ENCODE results near the gene SNTG2. TPM values are rescaled to one million over a fixed set of nuclear protein-coding genes. Genes with fewer than 3 reads are reported as not detected.

SNTG2 gene
- total RNA-seq, 3 donors from 2014 or later (not counting 1 experiment from before 2014, with no cell fraction given) = not detected

DNA sequence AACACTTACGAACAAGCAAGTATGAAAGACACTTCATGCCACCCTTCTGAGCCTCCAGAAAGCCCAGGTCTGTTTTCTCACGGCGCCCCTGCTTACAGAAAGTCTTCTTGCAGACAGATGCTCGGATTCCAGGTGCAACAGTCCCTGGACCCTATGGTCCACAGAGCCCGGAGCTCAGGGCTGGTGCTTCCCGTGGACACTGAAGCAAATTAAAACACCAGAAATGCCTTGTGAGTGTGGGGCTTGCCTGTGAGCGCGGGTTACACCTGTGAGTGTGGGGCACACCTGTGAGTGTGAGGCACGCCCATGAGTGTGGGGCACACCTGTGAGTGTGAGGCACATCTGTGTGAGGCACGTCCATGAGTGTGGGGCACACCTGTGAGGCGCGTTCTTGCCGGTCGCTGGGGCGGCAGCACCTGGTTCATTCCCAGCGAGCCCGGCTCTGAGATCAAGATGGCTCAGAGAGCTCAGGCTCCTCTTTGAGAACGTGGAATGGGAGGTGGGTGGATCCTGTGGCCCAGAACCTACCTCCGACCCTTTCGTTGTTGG is 257.4 kb downstream of the SNTG2 start:
- intact Hi-C loops (cut with micrococcal nuclease) = no loop called here
- Mint-ChIP-seq H3K4me1 (no peaks in the 10 kb centered on the region), H3K4me3 (no peak overlapping the region), H3K36me3 (no peaks in the 10 kb centered on the region), H3K27ac (no peak overlapping the region), H3K9me3 (peaks cover 0 to 3% of the 10 kb centered on the region in 2 donors), H3K27me3 (ENCODE audit: low read depth in 2 of 2) (peaks cover 4 to 8% of the 10 kb centered on the region in 2 donors)
- Histone ChIP-seq H3K4me1 (ENCODE audit: control insufficient read depth, insufficient read depth, low read length) (no peaks in the 10 kb centered on the region), H3K9me3 (ENCODE audit: control insufficient read depth, insufficient read depth, low read length) (no peaks in the 10 kb centered on the region), H3K36me3 (ENCODE audit: control insufficient read depth, insufficient read depth, low read length) (no peaks in the 10 kb centered on the region), H3K27ac (ENCODE audit: low read length) (no peak overlapping the region), H3K27me3 (ENCODE audit: control insufficient read depth, insufficient read depth, low read length) (no peaks in the 10 kb centered on the region), H3K4me3 (ENCODE audit: low read length) (no peak overlapping the region)
- 90% methylated on average over 20 of the region's 20 CpGs for WGBS (ENCODE audit: insufficient coverage)
- no peak for DNase-seq
- TF ChIP-seq, protein P1, sequence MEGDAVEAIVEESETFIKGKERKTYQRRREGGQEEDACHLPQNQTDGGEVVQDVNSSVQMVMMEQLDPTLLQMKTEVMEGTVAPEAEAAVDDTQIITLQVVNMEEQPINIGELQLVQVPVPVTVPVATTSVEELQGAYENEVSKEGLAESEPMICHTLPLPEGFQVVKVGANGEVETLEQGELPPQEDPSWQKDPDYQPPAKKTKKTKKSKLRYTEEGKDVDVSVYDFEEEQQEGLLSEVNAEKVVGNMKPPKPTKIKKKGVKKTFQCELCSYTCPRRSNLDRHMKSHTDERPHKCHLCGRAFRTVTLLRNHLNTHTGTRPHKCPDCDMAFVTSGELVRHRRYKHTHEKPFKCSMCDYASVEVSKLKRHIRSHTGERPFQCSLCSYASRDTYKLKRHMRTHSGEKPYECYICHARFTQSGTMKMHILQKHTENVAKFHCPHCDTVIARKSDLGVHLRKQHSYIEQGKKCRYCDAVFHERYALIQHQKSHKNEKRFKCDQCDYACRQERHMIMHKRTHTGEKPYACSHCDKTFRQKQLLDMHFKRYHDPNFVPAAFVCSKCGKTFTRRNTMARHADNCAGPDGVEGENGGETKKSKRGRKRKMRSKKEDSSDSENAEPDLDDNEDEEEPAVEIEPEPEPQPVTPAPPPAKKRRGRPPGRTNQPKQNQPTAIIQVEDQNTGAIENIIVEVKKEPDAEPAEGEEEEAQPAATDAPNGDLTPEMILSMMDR (IDR thresholded peaks at IDR 0.05) = no peak
- no peak for ATAC-seq

DNA sequence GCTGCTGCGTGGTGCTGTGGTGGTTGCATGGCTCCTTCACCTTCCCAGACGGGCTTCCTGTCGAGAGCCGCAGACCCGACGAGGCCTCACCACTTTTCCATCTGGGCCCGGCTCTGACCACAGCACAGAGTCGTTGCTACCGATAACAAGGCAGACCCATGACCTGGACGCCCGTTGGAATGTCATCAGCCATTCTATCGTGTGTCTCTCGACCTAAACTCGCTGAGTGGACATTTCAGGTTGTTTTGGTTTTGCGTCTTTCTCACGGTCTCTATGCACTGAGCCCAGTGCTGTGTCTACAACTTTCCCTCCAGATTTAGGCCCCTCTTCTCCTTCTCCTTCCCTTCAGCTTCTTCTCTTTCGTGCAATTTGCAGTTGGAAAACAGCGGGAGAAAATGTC is 257.9 kb downstream of the SNTG2 start:
- 91% methylated on average over 18 of the region's 18 CpGs for WGBS (ENCODE audit: insufficient coverage)
- no peaks in the 10 kb centered on the region for H3K36me3 ChIP-seq (ENCODE audit: control insufficient read depth, insufficient read depth, low read length)
- TF ChIP-seq, protein P1 (IDR thresholded peaks at IDR 0.05) = no peak
- Mint-ChIP-seq H3K27ac (no peak overlapping the region), H3K9me3 (peaks cover 0 to 3% of the 10 kb centered on the region in 2 donors), H3K27me3 (ENCODE audit: low read depth in 2 of 2) (peaks cover 4 to 8% of the 10 kb centered on the region in 2 donors), H3K4me3 (no peak overlapping the region), H3K4me1 (no peaks in the 10 kb centered on the region), H3K36me3 (no peaks in the 10 kb centered on the region)
- no peaks in the 10 kb centered on the region for H3K4me1 ChIP-seq (ENCODE audit: control insufficient read depth, insufficient read depth, low read length)
- ATAC-seq (no peak), DNase-seq (no peak)
- H3K4me3 ChIP-seq (ENCODE audit: low read length) = no peak overlapping the region
- no peak overlapping the region for H3K27ac ChIP-seq (ENCODE audit: low read length)
- intact Hi-C loops (cut with micrococcal nuclease) = no loop called here
- no peaks in the 10 kb centered on the region for H3K9me3 ChIP-seq (ENCODE audit: control insufficient read depth, insufficient read depth, low read length)
- H3K27me3 ChIP-seq (ENCODE audit: control insufficient read depth, insufficient read depth, low read length) = no peaks in the 10 kb centered on the region

DNA sequence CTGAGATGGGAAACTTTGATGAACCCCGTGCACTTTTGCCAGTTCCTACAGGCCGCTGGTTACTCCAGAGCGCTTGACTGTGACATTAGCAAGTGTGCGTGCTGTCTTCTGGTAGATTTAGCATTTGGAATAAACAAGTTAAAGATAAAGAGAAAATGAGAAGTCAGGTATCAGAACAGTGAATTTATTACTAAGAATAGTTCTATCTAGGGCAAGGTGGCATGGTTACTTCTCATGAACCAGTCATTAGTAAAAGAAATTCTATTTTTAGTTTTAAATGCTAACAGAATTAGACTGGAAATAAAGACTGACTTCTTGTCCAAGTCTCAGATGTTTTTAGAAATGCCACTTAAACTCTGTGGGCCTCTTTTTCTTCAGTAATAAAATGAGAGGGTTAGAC is 258.6 kb downstream of the SNTG2 start:
- H3K27ac Mint-ChIP-seq = no peak overlapping the region
- H3K9me3 Mint-ChIP-seq = peaks cover 2 to 3% of the 10 kb centered on the region in 2 donors
- ATAC-seq (no peak), DNase-seq (no peak)
- H3K27me3 ChIP-seq (ENCODE audit: control insufficient read depth, insufficient read depth, low read length) = no peaks in the 10 kb centered on the region
- no peaks in the 10 kb centered on the region for H3K36me3 Mint-ChIP-seq
- intact Hi-C loops (cut with micrococcal nuclease) = no loop called here
- H3K4me1 ChIP-seq (ENCODE audit: control insufficient read depth, insufficient read depth, low read length) = no peaks in the 10 kb centered on the region
- WGBS (ENCODE audit: insufficient coverage) = 85% methylated on average over 4 of the region's 4 CpGs
- no peaks in the 10 kb centered on the region for H3K9me3 ChIP-seq (ENCODE audit: control insufficient read depth, insufficient read depth, low read length)
- H3K4me1 Mint-ChIP-seq = no peaks in the 10 kb centered on the region
- no peak overlapping the region for H3K27ac ChIP-seq (ENCODE audit: low read length)
- TF ChIP-seq, protein P1 (IDR thresholded peaks at IDR 0.05) = no peak
- H3K4me3 ChIP-seq (ENCODE audit: low read length) = no peak overlapping the region
- peaks cover 4 to 14% of the 10 kb centered on the region in 2 donors for H3K27me3 Mint-ChIP-seq (ENCODE audit: low read depth in 2 of 2)
- no peak overlapping the region for H3K4me3 Mint-ChIP-seq
- no peaks in the 10 kb centered on the region for H3K36me3 ChIP-seq (ENCODE audit: control insufficient read depth, insufficient read depth, low read length)

DNA sequence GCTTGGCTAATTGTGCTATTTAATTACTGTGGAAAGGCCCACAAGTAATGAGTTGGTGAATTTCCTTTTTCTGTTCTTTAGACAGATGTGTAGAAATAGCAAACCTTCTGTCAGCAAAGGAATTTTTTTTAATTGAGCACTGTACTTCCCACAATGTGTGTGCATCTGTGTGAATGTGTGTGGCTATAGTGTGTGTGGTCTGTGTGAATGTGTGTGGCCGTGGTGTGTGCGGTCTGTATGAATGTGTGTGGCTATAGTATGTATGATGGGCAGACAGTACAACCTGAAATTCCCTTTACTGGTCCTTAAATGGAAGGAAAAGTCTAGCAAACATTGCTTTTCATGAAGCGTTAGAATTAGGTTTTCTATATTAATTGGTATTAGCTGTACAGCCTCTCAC is 259.1 kb downstream of the SNTG2 start:
- Histone ChIP-seq H3K9me3 (ENCODE audit: control insufficient read depth, insufficient read depth, low read length) (no peaks in the 10 kb centered on the region), H3K27me3 (ENCODE audit: control insufficient read depth, insufficient read depth, low read length) (no peaks in the 10 kb centered on the region), H3K4me1 (ENCODE audit: control insufficient read depth, insufficient read depth, low read length) (no peaks in the 10 kb centered on the region), H3K27ac (ENCODE audit: low read length) (no peak overlapping the region), H3K4me3 (ENCODE audit: low read length) (no peak overlapping the region), H3K36me3 (ENCODE audit: control insufficient read depth, insufficient read depth, low read length) (no peaks in the 10 kb centered on the region)
- H3K27ac Mint-ChIP-seq = no peak overlapping the region
- ATAC-seq = no peak
- H3K4me1 Mint-ChIP-seq = no peaks in the 10 kb centered on the region
- TF ChIP-seq, protein P1 (IDR thresholded peaks at IDR 0.05) = no peak
- WGBS (ENCODE audit: insufficient coverage) = 89% methylated on average over 3 of the region's 3 CpGs
- peaks cover 4 to 19% of the 10 kb centered on the region in 2 donors for H3K27me3 Mint-ChIP-seq (ENCODE audit: low read depth in 2 of 2)
- H3K4me3 Mint-ChIP-seq = no peak overlapping the region
- H3K36me3 Mint-ChIP-seq = no peaks in the 10 kb centered on the region
- H3K9me3 Mint-ChIP-seq = peaks cover 3 to 6% of the 10 kb centered on the region in 2 donors
- intact Hi-C loops (cut with micrococcal nuclease) = no loop called here
- DNase-seq = no peak

Measured in natural killer cell (primary cell).